ENCODE measurements around the gene WDR72.
"Not testable (repeated sequence)": the region's sequence is repeated elsewhere in the genome, so short reads cannot be mapped to it uniquely, and the experiment has no call there.

WDR72 gene

DNA sequence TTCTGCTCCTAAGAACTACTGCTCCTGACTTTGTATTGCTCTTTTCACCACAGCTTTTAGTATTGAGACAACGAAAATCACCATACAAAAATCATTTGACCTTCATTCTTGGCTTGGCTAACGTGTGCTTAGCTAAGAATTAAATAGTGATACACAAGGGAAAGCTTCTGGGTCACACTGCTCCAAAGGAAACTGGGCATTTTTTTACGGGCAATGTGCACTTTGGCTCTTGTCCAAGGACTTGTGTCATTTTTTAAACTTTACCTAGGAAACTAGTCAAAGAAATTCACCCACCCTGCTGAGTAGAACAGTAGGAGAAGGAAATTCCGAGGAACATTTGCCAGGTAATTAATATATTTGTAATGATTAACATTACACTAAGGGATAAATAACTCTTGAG, 19.8 kb downstream of the WDR72 start:
- Mint-ChIP-seq H3K27me3 (peaks cover 3% of the 10 kb centered on the region), H3K4me1 (ENCODE audit: low read depth) (no peaks in the 10 kb centered on the region), H3K4me3 (no peak overlapping the region), H3K27ac (no peak overlapping the region), H3K9me3 (no peaks in the 10 kb centered on the region), H3K36me3 (ENCODE audit: low read depth) (no peaks in the 10 kb centered on the region)

DNA sequence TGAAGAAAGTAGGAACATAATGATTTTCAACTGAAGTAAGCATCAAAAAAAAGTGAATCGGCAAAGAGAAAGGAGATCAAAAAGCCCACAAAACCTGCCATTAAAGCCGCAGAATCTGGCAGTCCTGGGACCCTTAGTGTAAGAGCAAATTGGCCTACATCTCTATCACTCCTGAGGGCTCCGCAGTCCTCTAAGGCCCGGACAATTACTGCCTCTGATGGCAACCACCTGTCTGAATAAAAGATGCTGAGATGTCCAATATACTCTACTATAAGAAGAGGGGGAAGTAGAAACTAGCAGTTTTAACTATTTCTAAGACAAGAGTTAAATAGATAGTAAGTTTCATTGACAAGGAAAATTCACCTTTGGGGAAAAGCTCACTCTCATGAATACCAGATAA, 20.3 kb downstream of the WDR72 start:
- no peaks in the 10 kb centered on the region for H3K9me3 Mint-ChIP-seq
- H3K4me3 Mint-ChIP-seq = no peak overlapping the region
- H3K27me3 Mint-ChIP-seq = peaks cover 3% of the 10 kb centered on the region
- H3K27ac Mint-ChIP-seq = no peak overlapping the region
- H3K4me1 Mint-ChIP-seq (ENCODE audit: low read depth) = no peaks in the 10 kb centered on the region
- no peaks in the 10 kb centered on the region for H3K36me3 Mint-ChIP-seq (ENCODE audit: low read depth)

DNA sequence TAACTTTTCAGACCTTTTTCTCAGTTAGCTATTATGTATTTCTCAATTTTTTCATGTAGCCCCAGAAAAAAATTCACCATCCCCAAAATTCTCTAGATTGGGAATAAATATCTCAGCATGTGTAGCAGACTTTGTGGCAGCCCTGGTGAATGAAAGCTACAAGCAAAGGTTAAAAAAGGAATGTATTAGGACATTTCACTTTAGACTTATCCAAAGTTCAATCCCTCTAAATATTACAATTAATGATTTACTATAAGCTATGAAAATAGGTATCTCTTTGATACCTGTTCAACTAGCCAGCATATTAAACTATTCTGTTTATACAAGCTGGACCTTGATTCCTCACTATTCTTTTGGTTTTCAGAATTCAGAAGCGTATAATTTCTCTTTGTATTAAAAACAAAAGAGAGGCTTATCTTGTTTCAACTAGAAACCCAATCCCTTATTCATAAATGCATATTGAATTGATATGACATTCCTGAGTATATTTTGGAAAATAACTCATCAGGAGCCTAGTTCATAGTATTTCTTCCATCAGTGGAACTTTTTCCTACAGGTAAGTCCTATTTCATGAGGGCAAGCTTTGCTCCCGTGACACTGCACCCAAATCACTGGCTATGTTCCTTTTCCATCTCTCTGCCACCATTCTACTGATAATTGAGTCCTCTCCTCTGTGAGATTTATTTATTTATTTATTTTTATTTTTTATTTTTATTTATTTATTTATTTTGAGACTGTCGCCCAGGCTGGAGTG, 38.0 kb downstream of the WDR72 start:
- no peaks in the 10 kb centered on the region for H3K36me3 Mint-ChIP-seq (ENCODE audit: low read depth)
- peaks cover 6% of the 10 kb centered on the region for H3K27me3 Mint-ChIP-seq
- no peaks in the 10 kb centered on the region for H3K9me3 Mint-ChIP-seq
- no peak overlapping the region for H3K27ac Mint-ChIP-seq
- H3K4me1 Mint-ChIP-seq (ENCODE audit: low read depth) = no peaks in the 10 kb centered on the region
- H3K4me3 Mint-ChIP-seq = no peak overlapping the region

DNA sequence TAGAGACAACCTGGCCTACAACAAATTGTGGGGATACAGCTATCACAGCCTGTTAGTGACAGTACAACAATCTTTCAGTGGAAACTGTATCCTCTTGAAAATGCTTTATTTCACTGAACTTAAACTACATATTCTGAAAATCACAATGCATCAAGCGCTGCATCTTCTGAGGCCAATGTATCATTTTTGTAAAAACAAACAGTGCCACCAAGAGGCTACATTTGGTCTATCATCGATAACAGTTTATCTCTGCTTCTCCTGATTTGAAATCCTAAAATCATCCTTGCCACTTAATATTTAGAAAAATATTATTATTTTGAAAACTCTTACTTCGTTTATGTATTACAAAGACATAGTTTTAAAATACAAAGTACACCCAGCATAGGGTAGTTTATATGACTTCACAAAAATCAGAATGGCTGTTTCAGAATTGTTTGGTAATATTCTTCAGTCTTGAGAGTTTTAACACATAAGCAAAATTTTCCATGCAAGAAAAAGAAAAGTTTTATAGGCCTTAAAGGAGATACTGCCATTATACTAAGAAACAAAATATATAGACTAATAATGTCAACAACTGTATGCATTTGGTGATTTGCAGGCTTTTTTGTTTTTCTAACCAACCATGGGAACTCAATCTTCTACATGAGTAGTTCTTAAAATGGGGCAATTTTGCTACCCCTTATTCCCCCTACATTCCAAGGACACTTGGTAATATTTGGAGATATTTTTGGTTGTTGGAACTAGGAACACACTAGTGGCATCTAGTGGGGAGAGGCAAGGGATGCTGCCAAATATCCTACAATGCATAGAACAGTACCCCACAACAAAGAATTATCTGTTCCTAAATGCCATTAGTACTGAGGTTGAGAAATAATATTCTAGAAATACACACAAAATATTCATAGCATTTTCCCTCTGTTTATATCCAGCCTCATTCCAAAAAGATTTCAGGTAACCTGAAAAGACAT, 42.3 kb downstream of the WDR72 start:
- Mint-ChIP-seq H3K4me1 (ENCODE audit: low read depth) (no peaks in the 10 kb centered on the region), H3K9me3 (no peaks in the 10 kb centered on the region), H3K27ac (no peak overlapping the region), H3K4me3 (no peak overlapping the region), H3K27me3 (peaks cover 10% of the 10 kb centered on the region), H3K36me3 (ENCODE audit: low read depth) (no peaks in the 10 kb centered on the region)

DNA sequence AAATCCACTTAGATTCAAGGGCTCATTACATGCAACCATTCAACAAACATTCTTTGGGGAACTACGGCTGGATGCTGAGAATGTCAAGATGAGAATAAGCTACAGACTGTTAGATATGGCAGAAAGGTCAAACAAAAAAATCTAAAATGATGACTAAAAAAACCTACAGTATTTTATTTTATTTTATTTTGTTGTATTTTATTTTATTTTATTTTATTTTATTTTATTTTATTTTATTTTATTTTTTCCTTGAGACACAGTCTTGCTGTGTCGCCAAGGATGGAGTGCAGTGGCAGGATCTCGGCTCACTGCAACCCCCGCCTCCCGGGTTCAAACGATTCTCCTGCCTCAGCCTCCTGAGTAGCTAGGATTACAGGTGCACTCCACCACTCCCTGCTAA, 46.2 kb downstream of the WDR72 start:
- Mint-ChIP-seq H3K4me1 (ENCODE audit: low read depth) (no peaks in the 10 kb centered on the region), H3K27ac (no peak overlapping the region), H3K4me3 (no peak overlapping the region), H3K9me3 (no peaks in the 10 kb centered on the region), H3K36me3 (ENCODE audit: low read depth) (no peaks in the 10 kb centered on the region), H3K27me3 (peaks cover 4% of the 10 kb centered on the region)

DNA sequence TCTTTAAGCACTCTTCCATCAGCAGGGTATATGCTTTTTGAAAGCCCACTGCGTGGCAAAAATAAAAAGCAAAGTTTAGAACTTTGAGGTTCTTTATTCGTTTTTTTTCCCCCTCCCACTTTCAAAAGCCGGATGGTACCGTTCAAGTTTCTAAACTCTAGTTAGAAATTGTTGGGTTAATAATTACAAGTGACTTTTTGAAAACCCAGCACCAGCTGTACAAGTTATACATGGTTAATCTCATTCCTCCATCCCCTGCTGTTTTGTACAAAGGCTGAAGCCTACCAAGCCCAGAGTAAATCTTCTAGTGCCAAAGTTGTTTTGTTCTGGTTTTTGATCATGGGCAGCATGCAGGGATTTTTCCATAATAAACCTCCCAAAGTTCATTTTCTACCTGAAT, 48.6 kb downstream of the WDR72 start:
- H3K27me3 Mint-ChIP-seq = peaks cover 4% of the 10 kb centered on the region
- no peak overlapping the region for H3K27ac Mint-ChIP-seq
- H3K9me3 Mint-ChIP-seq = no peaks in the 10 kb centered on the region
- no peak overlapping the region for H3K4me3 Mint-ChIP-seq
- no peaks in the 10 kb centered on the region for H3K4me1 Mint-ChIP-seq (ENCODE audit: low read depth)
- H3K36me3 Mint-ChIP-seq (ENCODE audit: low read depth) = no peaks in the 10 kb centered on the region

DNA sequence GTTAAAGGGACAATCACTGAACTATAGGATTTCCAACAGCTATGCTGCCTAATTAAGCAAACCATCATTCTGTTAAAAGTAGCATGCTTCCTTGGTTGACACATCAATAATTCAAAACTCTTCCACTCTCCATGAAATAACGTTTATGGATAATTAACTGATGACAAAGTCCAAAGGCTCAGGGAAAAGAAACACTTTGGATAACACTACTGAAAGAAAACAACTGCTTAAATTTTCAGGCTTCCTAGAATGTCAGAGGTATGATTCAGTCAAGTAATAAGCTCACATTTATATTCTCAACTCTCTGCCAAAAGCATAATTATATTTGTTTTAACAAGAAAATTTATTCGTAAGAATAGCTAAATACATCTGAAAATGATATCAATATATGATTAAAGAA, 49.6 kb downstream of the WDR72 start:
- no peaks in the 10 kb centered on the region for H3K4me1 Mint-ChIP-seq (ENCODE audit: low read depth)
- H3K27me3 Mint-ChIP-seq = peaks cover 2% of the 10 kb centered on the region
- H3K36me3 Mint-ChIP-seq (ENCODE audit: low read depth) = no peaks in the 10 kb centered on the region
- H3K27ac Mint-ChIP-seq = no peak overlapping the region
- H3K9me3 Mint-ChIP-seq = no peaks in the 10 kb centered on the region
- no peak overlapping the region for H3K4me3 Mint-ChIP-seq

DNA sequence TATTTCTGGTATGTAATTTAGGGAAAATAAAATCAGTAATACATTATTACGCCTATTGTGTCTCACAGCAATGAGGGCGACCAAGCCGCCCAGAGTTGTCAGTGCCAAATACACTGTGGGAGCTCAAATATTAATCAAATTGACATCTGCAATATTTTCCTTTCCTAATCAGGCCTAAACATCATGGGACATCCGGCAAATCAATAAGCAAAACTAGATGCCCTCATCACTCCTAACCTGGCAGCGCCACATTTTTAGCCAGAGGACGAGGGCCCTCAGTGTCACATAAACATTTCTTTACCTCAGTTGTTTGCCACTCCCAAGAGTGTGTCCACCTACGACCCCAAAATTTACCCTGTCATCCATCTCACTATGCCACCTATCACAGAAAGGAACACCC, 64.1 kb downstream of the WDR72 start:
- Mint-ChIP-seq H3K4me3 (no peak overlapping the region), H3K27ac (no peak overlapping the region)

DNA sequence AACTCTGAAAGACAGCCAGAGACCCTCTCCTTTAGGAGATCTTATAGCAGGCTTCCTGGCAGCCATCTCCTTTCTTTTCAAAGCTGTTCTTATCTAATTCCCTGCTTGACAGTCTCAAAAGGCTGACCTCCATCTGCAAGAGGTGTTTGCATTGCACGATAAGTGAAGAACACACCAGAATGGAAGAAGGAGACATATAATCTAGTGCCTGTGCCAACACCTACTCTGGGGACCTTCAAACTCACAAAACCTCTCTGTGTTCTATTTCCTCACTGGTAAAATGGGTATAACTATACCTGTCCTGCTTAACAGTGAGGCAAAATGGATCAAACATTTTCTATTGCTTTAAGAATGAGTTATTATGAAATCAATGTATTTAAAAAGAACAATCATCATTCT, 65.0 kb downstream of the WDR72 start:
- Mint-ChIP-seq H3K4me1 (ENCODE audit: low read depth) (no peaks in the 10 kb centered on the region), H3K27me3 (no peaks in the 10 kb centered on the region), H3K27ac (no peak overlapping the region), H3K4me3 (no peak overlapping the region), H3K9me3 (peaks cover 4% of the 10 kb centered on the region), H3K36me3 (ENCODE audit: low read depth) (no peaks in the 10 kb centered on the region)

More for the DNA sequence above, 64.1 kb downstream of the WDR72 start:
- H3K9me3 Mint-ChIP-seq = peaks cover 3% of the 10 kb centered on the region
- H3K36me3 Mint-ChIP-seq (ENCODE audit: low read depth) = no peaks in the 10 kb centered on the region
- no peaks in the 10 kb centered on the region for H3K4me1 Mint-ChIP-seq (ENCODE audit: low read depth)
- no peaks in the 10 kb centered on the region for H3K27me3 Mint-ChIP-seq

DNA sequence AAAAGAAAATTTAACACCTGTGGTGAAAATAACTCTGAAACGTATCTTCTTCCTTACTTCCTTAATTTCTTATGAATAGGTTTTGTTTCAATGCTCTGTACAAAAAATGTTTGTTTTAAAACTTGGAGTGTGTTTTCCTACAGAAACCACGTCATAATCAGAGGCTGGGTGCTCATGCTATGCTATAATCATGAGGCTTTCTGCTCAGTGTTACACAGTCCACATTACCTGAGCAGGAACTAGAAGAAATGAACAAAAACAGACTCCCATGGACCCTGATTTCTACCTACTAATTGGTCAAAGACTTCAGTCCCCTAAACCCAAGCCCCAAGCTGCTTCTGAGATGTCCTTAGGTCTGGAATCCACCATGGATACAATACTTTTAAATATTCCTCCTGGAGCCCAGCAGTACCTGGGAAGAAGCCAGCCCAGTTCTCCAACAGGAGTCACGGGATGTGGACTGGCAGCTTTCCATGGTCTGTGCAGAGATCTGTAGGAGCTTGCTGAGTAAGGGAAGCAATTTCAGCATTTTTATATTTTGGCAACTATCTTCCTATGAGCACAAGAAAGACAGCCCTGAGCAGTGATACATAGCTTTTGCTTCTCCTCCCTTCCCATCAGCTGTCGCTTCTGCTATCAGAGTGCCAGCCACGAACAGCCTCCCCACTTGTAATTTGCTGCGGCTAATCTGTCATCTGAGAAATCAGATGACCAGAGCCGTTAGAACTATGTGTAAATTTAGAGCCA, 65.6 kb downstream of the WDR72 start:
- Mint-ChIP-seq H3K27ac (no peak overlapping the region), H3K9me3 (peaks cover 4% of the 10 kb centered on the region), H3K36me3 (ENCODE audit: low read depth) (no peaks in the 10 kb centered on the region), H3K4me3 (no peak overlapping the region), H3K4me1 (ENCODE audit: low read depth) (no peaks in the 10 kb centered on the region), H3K27me3 (no peaks in the 10 kb centered on the region)

DNA sequence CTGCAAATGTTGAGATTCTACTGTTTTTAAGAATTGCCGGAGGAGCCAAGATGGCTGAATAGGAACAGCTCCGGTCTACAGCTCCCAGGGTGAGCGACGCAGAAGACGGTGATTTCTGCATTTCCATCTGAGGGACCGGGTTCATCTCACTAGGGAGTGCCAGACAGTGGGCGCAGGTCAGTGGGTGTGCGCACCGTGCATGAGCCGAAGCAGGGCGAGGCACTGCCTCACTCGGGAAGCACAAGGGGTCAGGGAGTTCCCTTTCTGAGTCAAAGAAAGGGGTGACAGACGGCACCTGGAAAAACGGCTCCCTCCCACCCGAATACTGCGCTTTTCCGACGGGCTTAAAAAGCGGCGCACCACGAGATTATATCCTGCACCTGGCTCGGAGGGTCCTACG, 75.3 kb downstream of the WDR72 start:
- H3K27me3 Mint-ChIP-seq; H3K36me3 Mint-ChIP-seq (ENCODE audit: low read depth); H3K4me1 Mint-ChIP-seq (ENCODE audit: low read depth); H3K4me3 Mint-ChIP-seq; H3K27ac Mint-ChIP-seq; H3K9me3 Mint-ChIP-seq: not testable (repeated sequence)

DNA sequence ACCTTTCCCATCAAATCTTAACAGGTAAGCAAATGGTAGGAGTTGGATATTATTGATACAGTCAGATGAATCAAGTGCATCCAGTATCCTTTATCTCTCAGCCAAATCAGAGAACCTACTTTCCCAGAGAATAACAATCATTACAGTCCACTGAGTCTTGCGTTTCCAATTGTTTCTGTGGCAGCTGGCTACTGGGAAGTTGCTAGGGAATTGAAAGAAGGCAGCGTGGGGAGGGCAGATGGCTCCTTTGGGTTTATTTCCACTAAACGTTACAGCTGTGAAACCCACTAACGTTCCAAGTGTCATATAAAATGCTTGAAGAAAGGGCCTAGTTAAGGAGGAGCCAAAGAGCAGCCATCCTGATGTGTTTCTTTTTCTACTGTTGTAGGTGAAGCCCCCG, 78.4 kb downstream of the WDR72 start:
- Mint-ChIP-seq H3K27ac (no peak overlapping the region), H3K27me3 (peaks cover 4% of the 10 kb centered on the region), H3K4me3 (no peak overlapping the region), H3K36me3 (ENCODE audit: low read depth) (no peaks in the 10 kb centered on the region), H3K4me1 (ENCODE audit: low read depth) (no peaks in the 10 kb centered on the region), H3K9me3 (peaks cover 3% of the 10 kb centered on the region)

DNA sequence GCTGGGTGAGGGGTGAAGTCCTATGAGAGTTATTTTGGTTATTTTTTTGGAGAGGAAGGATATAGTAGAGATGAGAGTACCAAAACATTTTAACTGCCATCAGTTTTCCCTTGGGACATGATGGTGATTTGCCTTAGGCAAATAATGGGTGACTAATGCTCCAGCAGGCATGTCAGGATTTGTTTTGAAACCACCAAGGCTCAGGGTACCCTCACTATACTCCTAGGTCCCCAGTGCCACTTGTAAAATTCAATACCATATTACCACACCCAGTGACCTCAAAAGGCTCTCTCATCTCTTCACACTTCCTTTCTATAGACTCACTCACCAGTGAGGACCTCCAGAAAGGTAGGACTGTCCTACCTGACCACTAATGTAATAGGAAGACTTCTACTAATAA, 83.6 kb downstream of the WDR72 start:
- Mint-ChIP-seq H3K4me1 (ENCODE audit: low read depth) (no peaks in the 10 kb centered on the region), H3K27me3 (peaks cover 4% of the 10 kb centered on the region), H3K36me3 (ENCODE audit: low read depth) (no peaks in the 10 kb centered on the region), H3K9me3 (peaks cover 3% of the 10 kb centered on the region), H3K4me3 (no peak overlapping the region), H3K27ac (no peak overlapping the region)

DNA sequence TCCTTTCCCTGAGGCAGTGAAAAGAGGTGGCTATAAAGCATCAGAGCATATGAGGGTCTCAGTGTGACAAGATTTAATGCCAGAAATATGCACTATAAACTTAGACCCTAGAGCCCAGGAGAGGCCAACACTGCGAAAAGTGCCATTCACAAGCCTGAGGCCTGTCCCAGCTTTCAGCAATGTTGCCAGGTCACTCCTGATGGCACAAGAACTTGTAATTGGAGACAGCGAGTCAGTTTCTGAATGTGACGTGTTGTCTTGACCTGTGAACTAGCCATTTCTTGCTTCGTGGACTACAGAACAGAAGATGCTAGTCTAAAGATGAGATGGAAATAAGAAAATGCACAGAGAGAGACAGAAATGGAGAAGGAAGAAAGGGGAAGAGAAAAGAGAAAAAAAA, 87.9 kb downstream of the WDR72 start:
- no peak overlapping the region for H3K4me3 Mint-ChIP-seq
- no peak overlapping the region for H3K27ac Mint-ChIP-seq
- H3K9me3 Mint-ChIP-seq = no peaks in the 10 kb centered on the region
- no peaks in the 10 kb centered on the region for H3K4me1 Mint-ChIP-seq (ENCODE audit: low read depth)
- no peaks in the 10 kb centered on the region for H3K36me3 Mint-ChIP-seq (ENCODE audit: low read depth)
- H3K27me3 Mint-ChIP-seq = no peaks in the 10 kb centered on the region

DNA sequence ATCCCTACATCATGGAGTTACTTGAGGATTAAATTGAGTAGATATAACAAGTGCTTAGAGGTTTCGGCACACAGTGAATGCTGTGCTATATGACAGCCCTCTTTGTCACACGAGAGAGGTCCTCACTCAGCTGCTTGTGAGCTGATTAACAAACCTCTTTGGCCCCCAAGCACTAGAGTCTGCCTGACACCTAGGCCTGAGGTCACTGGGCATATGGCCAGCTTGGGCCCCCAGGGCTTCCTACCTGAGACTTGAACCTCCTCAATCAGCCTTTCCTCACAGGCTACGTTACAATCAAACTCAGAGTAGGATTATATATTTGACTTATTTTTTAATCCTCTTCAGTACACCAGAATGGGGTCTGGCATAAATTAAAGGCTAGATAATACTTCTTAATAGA, 88.8 kb downstream of the WDR72 start:
- Mint-ChIP-seq H3K36me3 (ENCODE audit: low read depth) (no peaks in the 10 kb centered on the region), H3K9me3 (no peaks in the 10 kb centered on the region), H3K4me3 (no peak overlapping the region), H3K4me1 (ENCODE audit: low read depth) (no peaks in the 10 kb centered on the region), H3K27me3 (no peaks in the 10 kb centered on the region), H3K27ac (no peak overlapping the region)
